Measurements from ENCODE around the gene IFITM10.
A peak's percentile ranks its signal among the peaks of the same experiment; 100 is the strongest.

IFITM10 gene

GRCh38 chr11:1728931-1729691 is 21.3 kb downstream of the IFITM10 start:
- H2AFZ ChIP-seq (ENCODE audit: low read depth, low read length), result no peak overlapping the region
- H3K27me3 ChIP-seq (ENCODE audit: low read depth, low read length), result peaks cover 9% of the 10 kb centered on the region
- H3K36me3 ChIP-seq (replicated peaks; ENCODE audit: low read depth, low read length), result no peaks in the 10 kb centered on the region
- no peaks in the 10 kb centered on the region for H3K4me1 ChIP-seq (ENCODE audit: low read length)
- no peaks in the 10 kb centered on the region for H4K20me1 ChIP-seq (ENCODE audit: insufficient read depth, low read length)
- H3K9ac ChIP-seq (ENCODE audit: low read length), result no peak overlapping the region
- no peaks in the 10 kb centered on the region for H3K79me2 ChIP-seq (ENCODE audit: low read length)
- no peak overlapping the region for H3K27ac ChIP-seq (ENCODE audit: low read length)
- no peaks in the 10 kb centered on the region for H3K9me3 ChIP-seq (ENCODE audit: insufficient read depth, low read length)
- H3K4me3 ChIP-seq (ENCODE audit: low read length), result no peak overlapping the region
- H3K4me2 ChIP-seq (ENCODE audit: low read length), result peak overlapping the region; percentile 22; the same call in 1 of the 2 replicates
- TF ChIP-seq EZH2phosphoT487 (IDR thresholded peaks at IDR 0.05; ENCODE audit: low read depth), result no peak
- TF ChIP-seq CTCF (IDR thresholded peaks at IDR 0.05; ENCODE audit: low read depth, low read length), result no peak

- no peak overlapping the region for H3K27ac ChIP-seq (ENCODE audit: low read length)
- H4K20me1 ChIP-seq (ENCODE audit: insufficient read depth, low read length), result no peaks in the 10 kb centered on the region
- no peaks in the 10 kb centered on the region for H3K4me1 ChIP-seq (ENCODE audit: low read length)
- H3K79me2 ChIP-seq (ENCODE audit: low read length), result no peaks in the 10 kb centered on the region
- no peak overlapping the region for H3K4me3 ChIP-seq (ENCODE audit: low read length)
- no peaks in the 10 kb centered on the region for H3K9me3 ChIP-seq (ENCODE audit: insufficient read depth, low read length)
- H2AFZ ChIP-seq (ENCODE audit: low read depth, low read length), result no peak overlapping the region
- TF ChIP-seq CTCF (IDR thresholded peaks at IDR 0.05; ENCODE audit: low read depth, low read length), result no peak
- TF ChIP-seq EZH2phosphoT487 (IDR thresholded peaks at IDR 0.05; ENCODE audit: low read depth), result no peak
- H3K27me3 ChIP-seq (ENCODE audit: low read depth, low read length), result peaks cover 9% of the 10 kb centered on the region
- H3K36me3 ChIP-seq (replicated peaks; ENCODE audit: low read depth, low read length), result no peaks in the 10 kb centered on the region
- no peak overlapping the region for H3K9ac ChIP-seq (ENCODE audit: low read length)
- no peak overlapping the region for H3K4me2 ChIP-seq (ENCODE audit: low read length)
Observed at GRCh38 chr11:1728301-1728700, 22.1 kb downstream of the IFITM10 start.

GRCh38 chr11:1727861-1728260 is 22.5 kb downstream of the IFITM10 start:
- no peak overlapping the region for H3K4me2 ChIP-seq (ENCODE audit: low read length)
- TF ChIP-seq EZH2phosphoT487 (IDR thresholded peaks at IDR 0.05; ENCODE audit: low read depth) (no peak), CTCF (IDR thresholded peaks at IDR 0.05; ENCODE audit: low read depth, low read length) (no peak)

GRCh38 chr11:1727096-1727690 is 23.2 kb downstream of the IFITM10 start:
- Histone ChIP-seq H3K4me2 (ENCODE audit: low read length) (no peak overlapping the region), H3K79me2 (ENCODE audit: low read length) (no peaks in the 10 kb centered on the region), H3K4me3 (ENCODE audit: low read length) (no peak overlapping the region), H3K9ac (ENCODE audit: low read length) (no peak overlapping the region), H4K20me1 (ENCODE audit: insufficient read depth, low read length) (no peaks in the 10 kb centered on the region), H2AFZ (ENCODE audit: low read depth, low read length) (no peak overlapping the region), H3K36me3 (replicated peaks; ENCODE audit: low read depth, low read length) (no peaks in the 10 kb centered on the region), H3K4me1 (ENCODE audit: low read length) (no peaks in the 10 kb centered on the region), H3K27me3 (ENCODE audit: low read depth, low read length) (peaks cover 9% of the 10 kb centered on the region), H3K9me3 (ENCODE audit: insufficient read depth, low read length) (no peaks in the 10 kb centered on the region), H3K27ac (ENCODE audit: low read length) (no peak overlapping the region)
- TF ChIP-seq EZH2phosphoT487 (IDR thresholded peaks at IDR 0.05; ENCODE audit: low read depth) (no peak), CTCF (IDR thresholded peaks at IDR 0.05; ENCODE audit: low read depth, low read length) (no peak)

More at GRCh38 chr11:1727861-1728260, 22.5 kb downstream of the IFITM10 start:
- Histone ChIP-seq H3K27ac (ENCODE audit: low read length) (no peak overlapping the region), H3K27me3 (ENCODE audit: low read depth, low read length) (peaks cover 9% of the 10 kb centered on the region), H4K20me1 (ENCODE audit: insufficient read depth, low read length) (no peaks in the 10 kb centered on the region), H3K79me2 (ENCODE audit: low read length) (no peaks in the 10 kb centered on the region), H2AFZ (ENCODE audit: low read depth, low read length) (no peak overlapping the region), H3K9me3 (ENCODE audit: insufficient read depth, low read length) (no peaks in the 10 kb centered on the region), H3K36me3 (replicated peaks; ENCODE audit: low read depth, low read length) (no peaks in the 10 kb centered on the region), H3K4me1 (ENCODE audit: low read length) (no peaks in the 10 kb centered on the region), H3K9ac (ENCODE audit: low read length) (no peak overlapping the region), H3K4me3 (ENCODE audit: low read length) (no peak overlapping the region)

Data from OCI-LY3 (cell line).